ENCODE results near the gene RIMS3. TPM values are rescaled to one million over a fixed set of nuclear protein-coding genes. Genes with fewer than 3 reads are reported as not detected.
A peak's percentile ranks its signal among the peaks of the same experiment; 100 is the strongest.

The RIMS3 gene
- total RNA-seq, 1 experiment from 2014 or later: 19.8 TPM

DNA sequence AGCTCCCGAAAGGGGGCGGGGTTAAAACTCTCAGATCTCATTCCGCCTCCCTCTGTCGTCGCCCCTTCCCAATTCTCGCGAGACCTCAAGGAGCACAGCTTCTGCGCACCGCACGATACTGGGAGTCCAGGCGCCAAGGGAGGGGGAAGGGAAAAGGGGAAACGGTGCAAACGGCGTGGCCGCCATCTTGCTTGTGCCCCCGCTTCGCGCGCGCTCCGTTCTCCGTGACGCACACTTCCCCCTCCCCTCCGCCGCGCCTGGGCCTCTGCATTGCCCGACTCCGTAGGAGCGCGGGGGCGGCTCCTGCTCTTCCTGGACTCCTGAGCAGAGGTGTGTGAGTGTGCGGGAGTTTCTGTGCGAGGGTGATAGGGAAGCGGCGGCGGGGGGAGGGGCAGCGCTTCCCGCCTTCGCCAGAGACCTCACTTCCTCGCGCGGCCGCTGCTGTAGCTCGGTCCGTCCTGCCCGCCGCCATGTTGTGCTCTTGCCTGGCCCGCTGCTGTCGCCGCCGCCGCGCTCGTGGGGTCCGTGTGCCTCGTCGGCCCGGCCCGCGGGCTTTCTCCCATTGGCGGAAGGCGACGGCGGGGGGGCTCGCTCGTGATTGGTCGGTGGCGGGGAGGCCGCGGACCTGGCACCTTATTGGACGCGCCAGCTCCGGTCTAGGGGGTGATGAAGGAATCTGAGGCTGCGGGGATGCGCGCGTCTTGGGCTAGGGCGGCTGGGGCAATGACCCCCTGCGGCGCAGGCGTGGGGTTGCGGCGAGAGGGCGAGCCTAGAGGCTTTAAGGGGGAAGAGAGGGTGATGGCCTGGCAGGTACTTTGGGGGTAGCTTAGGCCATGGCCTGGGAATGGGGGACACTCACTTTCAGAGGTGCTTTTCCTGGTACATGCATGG, 26.3 kb upstream of the RIMS3 start, which contains the start of gene NFYC (continued):
- TF ChIP-seq TEAD1 (CRISPR knock-in tag; IDR thresholded peaks at IDR 0.05) (peak; percentile 74; the same call in 1 of the 2 replicates), IRF2 (CRISPR knock-in tag; IDR thresholded peaks at IDR 0.05; ENCODE audit: borderline replicate concordance, low read depth) (0 out of 2 replicates have a peak, but pooled peaks have one; percentile 68), CREB1 (CRISPR knock-in tag; IDR thresholded peaks at IDR 0.05) (peak; percentile 83), FOXP1 (CRISPR knock-in tag; IDR thresholded peaks at IDR 0.05; ENCODE audit: borderline replicate concordance) (peak; percentile 92), E2F4 (CRISPR knock-in tag; IDR thresholded peaks at IDR 0.05; ENCODE audit: borderline replicate concordance, low read depth) (peak; percentile 94), ZNF396 (CRISPR knock-in tag; IDR thresholded peaks at IDR 0.05; ENCODE audit: borderline replicate concordance) (no peak), NFYB (CRISPR knock-in tag; conservative IDR thresholded peaks at IDR 0.05; ENCODE audit: low read depth) (peak; percentile 83), NR2C2 (CRISPR knock-in tag; IDR thresholded peaks at IDR 0.05) (0 out of 2 replicates have a peak, but pooled peaks have one; percentile 59), ELF4 (CRISPR knock-in tag; IDR thresholded peaks at IDR 0.05; ENCODE audit: low read depth) (0 out of 2 replicates have a peak, but pooled peaks have one; percentile 44), RELA (CRISPR knock-in tag; IDR thresholded peaks at IDR 0.05; ENCODE audit: borderline replicate concordance) (peak; percentile 74), E2F1 (CRISPR knock-in tag; IDR thresholded peaks at IDR 0.05) (no peak), ZNF671 (CRISPR knock-in tag; IDR thresholded peaks at IDR 0.05) (no peak), ZNF138 (CRISPR knock-in tag; conservative IDR thresholded peaks at IDR 0.05) (no peak), MLX (CRISPR knock-in tag; IDR thresholded peaks at IDR 0.05) (no peak)
- TF ChIP-seq, protein P1, sequence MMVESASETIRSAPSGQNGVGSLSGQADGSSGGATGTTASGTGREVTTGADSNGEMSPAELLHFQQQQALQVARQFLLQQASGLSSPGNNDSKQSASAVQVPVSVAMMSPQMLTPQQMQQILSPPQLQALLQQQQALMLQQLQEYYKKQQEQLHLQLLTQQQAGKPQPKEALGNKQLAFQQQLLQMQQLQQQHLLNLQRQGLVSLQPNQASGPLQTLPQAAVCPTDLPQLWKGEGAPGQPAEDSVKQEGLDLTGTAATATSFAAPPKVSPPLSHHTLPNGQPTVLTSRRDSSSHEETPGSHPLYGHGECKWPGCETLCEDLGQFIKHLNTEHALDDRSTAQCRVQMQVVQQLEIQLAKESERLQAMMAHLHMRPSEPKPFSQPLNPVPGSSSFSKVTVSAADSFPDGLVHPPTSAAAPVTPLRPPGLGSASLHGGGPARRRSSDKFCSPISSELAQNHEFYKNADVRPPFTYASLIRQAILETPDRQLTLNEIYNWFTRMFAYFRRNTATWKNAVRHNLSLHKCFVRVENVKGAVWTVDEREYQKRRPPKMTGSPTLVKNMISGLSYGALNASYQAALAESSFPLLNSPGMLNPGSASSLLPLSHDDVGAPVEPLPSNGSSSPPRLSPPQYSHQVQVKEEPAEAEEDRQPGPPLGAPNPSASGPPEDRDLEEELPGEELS (CRISPR knock-in tag; IDR thresholded peaks at IDR 0.05): peak; percentile 86
- TF ChIP-seq, protein P2, sequence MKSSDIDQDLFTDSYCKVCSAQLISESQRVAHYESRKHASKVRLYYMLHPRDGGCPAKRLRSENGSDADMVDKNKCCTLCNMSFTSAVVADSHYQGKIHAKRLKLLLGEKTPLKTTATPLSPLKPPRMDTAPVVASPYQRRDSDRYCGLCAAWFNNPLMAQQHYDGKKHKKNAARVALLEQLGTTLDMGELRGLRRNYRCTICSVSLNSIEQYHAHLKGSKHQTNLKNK (CRISPR knock-in tag; IDR thresholded peaks at IDR 0.05): no peak
- TF ChIP-seq, protein P3, sequence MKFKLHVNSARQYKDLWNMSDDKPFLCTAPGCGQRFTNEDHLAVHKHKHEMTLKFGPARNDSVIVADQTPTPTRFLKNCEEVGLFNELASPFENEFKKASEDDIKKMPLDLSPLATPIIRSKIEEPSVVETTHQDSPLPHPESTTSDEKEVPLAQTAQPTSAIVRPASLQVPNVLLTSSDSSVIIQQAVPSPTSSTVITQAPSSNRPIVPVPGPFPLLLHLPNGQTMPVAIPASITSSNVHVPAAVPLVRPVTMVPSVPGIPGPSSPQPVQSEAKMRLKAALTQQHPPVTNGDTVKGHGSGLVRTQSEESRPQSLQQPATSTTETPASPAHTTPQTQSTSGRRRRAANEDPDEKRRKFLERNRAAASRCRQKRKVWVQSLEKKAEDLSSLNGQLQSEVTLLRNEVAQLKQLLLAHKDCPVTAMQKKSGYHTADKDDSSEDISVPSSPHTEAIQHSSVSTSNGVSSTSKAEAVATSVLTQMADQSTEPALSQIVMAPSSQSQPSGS (CRISPR knock-in tag; IDR thresholded peaks at IDR 0.05; ENCODE audit: borderline replicate concordance, low read depth): no peak
- TF ChIP-seq, protein P4, sequence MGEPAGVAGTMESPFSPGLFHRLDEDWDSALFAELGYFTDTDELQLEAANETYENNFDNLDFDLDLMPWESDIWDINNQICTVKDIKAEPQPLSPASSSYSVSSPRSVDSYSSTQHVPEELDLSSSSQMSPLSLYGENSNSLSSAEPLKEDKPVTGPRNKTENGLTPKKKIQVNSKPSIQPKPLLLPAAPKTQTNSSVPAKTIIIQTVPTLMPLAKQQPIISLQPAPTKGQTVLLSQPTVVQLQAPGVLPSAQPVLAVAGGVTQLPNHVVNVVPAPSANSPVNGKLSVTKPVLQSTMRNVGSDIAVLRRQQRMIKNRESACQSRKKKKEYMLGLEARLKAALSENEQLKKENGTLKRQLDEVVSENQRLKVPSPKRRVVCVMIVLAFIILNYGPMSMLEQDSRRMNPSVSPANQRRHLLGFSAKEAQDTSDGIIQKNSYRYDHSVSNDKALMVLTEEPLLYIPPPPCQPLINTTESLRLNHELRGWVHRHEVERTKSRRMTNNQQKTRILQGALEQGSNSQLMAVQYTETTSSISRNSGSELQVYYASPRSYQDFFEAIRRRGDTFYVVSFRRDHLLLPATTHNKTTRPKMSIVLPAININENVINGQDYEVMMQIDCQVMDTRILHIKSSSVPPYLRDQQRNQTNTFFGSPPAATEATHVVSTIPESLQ (CRISPR knock-in tag; IDR thresholded peaks at IDR 0.05): no peak
- TF ChIP-seq, protein P5, sequence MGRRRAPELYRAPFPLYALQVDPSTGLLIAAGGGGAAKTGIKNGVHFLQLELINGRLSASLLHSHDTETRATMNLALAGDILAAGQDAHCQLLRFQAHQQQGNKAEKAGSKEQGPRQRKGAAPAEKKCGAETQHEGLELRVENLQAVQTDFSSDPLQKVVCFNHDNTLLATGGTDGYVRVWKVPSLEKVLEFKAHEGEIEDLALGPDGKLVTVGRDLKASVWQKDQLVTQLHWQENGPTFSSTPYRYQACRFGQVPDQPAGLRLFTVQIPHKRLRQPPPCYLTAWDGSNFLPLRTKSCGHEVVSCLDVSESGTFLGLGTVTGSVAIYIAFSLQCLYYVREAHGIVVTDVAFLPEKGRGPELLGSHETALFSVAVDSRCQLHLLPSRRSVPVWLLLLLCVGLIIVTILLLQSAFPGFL (CRISPR knock-in tag; IDR thresholded peaks at IDR 0.05; ENCODE audit: borderline replicate concordance): 0 out of 2 replicates have a peak, but pooled peaks have one; percentile 58
- TF ChIP-seq, protein P6, sequence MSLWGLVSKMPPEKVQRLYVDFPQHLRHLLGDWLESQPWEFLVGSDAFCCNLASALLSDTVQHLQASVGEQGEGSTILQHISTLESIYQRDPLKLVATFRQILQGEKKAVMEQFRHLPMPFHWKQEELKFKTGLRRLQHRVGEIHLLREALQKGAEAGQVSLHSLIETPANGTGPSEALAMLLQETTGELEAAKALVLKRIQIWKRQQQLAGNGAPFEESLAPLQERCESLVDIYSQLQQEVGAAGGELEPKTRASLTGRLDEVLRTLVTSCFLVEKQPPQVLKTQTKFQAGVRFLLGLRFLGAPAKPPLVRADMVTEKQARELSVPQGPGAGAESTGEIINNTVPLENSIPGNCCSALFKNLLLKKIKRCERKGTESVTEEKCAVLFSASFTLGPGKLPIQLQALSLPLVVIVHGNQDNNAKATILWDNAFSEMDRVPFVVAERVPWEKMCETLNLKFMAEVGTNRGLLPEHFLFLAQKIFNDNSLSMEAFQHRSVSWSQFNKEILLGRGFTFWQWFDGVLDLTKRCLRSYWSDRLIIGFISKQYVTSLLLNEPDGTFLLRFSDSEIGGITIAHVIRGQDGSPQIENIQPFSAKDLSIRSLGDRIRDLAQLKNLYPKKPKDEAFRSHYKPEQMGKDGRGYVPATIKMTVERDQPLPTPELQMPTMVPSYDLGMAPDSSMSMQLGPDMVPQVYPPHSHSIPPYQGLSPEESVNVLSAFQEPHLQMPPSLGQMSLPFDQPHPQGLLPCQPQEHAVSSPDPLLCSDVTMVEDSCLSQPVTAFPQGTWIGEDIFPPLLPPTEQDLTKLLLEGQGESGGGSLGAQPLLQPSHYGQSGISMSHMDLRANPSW (CRISPR knock-in tag; conservative IDR thresholded peaks at IDR 0.05; ENCODE audit: low read depth): no peak

Measured in WTC11 (cell line).